CD4-positive, alpha-beta T cell treated with Interleukin-17A for 4 hours (primary cell): ENCODE results near the gene TEX13D.
"Not testable (repeated sequence)": the region's sequence is repeated elsewhere in the genome, so short reads cannot be mapped to it uniquely, and the experiment has no call there.

Experiments
- DNase-seq: peaks from one replicate; pipeline ENCODE4 v3.0.0-alpha.2; 2020; ENCODE audit warnings: mixed read lengths

Gene TEX13D

GRCh38 chrX:124332481-124333424 is at the start of gene TEX13D:
TEX13D (plus strand) TSS chrX:124332660; CDS start chrX:124332918, 258 bp downstream.
- DNase-seq, result no peak

DNA sequence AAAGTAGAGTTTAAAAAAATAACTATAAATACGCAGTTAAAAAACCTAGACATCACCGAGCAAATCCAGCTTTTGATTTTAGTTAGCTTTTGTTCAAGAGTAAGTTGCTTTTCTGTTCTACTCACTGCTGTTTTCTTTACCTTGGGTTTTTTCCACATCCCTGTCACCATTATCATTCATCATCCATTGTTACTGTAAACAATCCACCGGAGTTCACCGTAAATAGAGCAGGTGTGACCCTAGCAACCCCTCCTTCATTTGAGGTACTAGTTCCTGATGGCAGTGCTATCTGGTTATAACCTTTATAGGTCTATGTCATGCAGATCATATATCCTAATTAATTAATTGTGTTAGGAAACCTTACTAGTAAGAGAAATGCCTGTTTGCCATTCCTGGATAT is 43.0 kb upstream of the TEX13D start:
- DNase-seq, result no peak

GRCh38 chrX:124293810-124294209 is 38.6 kb upstream of the TEX13D start:
- no peak for DNase-seq

- not testable (repeated sequence) for DNase-seq
Measured at GRCh38 chrX:124299323-124299722, 33.1 kb upstream of the TEX13D start.

- DNase-seq, result no peak
Measured at GRCh38 chrX:124300405-124300804, 32.1 kb upstream of the TEX13D start.

DNA sequence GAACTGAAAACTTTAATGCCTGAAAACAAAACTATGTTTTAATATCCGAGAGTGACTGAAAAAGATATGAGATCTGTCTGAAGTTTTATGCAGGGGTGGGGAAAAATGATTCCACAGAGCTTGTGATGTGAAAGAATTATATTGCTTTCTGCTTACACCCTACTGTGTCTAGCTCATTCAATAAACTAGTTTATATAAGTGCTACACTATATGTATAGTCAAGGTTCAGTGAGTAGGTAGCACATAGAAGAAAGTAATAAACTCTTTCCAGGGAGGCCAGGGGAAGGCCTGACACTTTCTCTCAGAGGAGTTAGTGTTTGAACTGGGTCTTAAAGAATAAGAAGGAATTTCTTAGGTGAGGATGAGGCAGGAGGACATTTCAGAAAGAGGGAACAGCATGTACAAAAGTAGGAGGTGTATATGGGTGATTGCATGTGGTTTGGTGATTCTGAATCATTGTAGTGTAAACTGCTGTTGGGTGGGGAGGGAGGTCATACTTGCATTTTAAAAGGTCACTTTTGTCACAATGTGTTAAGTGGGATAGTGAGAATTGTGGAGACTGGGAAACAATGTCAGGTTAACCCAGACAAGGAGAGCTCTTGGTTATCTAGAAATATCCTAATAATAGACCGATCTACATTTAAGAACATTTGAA is 25.1 kb upstream of the TEX13D start:
- DNase-seq, result no peak

DNA sequence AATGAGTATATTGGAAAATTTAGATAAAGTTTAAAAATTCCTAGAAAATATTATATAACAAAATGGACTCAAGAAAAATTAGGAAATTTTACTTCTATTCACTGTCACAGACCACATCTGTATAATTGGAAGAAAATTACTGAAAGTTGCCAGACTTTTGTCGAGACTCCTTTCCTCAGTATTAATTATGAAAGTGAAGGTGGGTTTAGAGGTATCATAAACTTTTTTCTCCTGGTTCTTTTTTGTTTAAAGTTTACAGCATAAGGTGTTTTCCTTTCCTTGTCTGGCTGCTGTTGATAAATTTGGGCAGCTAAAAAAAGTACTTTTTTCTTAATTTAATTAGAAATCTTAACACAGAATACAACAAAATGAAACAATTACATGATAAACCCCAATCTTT is 6.7 kb upstream of the TEX13D start:
- no peak for DNase-seq

DNA sequence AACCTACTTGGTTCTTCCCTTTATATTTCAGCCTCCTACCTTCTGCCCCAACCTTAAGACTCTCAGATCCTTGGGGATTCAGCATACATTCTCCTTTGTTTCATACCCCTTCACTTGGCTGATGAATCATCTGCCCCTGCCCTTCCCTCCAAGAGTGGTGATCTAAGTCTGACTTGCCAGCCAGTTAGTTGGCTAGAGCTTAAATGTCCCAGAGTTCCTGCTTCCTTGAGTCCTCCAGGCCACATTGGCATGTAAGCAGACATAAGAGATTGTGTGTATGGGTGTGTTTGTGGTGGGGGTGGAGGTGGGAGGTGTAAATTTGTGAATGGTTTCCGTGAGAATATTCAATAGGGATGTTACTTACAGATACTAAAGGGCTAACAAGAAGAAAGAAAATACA is 3.7 kb upstream of the TEX13D start:
- no peak for DNase-seq

GRCh38 chrX:124333862-124334261 is 1.4 kb downstream of the TEX13D start:
- no peak for DNase-seq

DNA sequence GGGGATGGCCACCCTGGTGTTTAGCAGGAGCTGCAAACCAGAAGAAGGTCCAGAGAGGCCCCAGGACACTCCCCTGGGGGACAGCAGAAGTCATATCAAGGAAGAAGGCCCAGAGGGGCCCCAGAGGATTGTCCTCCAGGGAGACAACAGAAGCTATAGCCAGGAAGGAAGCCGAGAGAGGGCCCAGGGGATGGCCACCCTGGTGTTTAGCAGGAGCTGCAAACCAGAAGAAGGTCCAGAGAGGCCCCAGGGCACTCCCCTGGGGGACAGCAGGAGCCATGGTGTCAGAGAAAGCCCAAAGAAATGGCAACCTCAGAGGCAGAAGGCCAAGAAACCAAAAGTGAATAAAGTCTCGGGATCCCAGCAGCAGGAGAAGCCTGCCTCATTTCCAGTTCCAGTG is 2.1 kb downstream of the TEX13D start:
- not testable (repeated sequence) for DNase-seq

- no peak for DNase-seq
Measured at GRCh38 chrX:124335598-124335997, 3.1 kb downstream of the TEX13D start.

GRCh38 chrX:124337916-124338315 is 5.5 kb downstream of the TEX13D start:
- no peak for DNase-seq

DNA sequence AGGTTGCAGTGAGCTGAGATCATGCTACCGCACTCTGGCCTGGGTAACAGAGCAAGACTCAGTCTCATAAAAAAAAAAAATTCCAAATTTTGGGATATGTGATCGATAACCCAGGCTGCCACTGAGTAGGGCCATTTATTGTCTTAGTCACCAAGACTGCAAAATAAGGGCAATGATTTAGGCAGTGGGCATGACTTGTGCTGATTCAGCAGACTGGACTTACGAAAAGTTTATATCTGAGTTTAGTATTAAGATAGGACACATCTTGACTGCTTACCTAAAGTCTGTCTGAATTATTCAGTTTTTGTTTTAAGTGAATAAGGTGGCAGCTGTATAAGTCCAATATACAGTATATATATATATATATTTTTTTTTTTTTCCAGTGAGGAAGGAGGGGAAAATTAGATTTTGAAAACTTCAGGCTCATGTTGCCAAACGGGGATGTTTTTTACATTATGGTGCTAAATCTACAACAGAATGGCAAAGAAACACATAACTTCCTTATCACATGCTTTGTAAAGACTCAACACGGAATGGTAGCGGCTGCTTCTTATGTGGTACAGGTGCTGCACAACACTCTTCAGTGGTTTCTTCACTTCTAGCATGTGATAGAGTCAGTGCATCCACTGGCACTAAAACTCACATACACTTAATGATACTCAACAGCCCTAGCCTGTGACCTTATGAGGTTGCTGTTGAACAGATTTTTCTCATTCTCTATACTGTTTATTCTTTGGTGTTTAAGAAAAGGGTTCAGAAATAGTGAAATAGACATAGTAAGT is 6.5 kb downstream of the TEX13D start:
- peak; percentile 54 for DNase-seq

DNA sequence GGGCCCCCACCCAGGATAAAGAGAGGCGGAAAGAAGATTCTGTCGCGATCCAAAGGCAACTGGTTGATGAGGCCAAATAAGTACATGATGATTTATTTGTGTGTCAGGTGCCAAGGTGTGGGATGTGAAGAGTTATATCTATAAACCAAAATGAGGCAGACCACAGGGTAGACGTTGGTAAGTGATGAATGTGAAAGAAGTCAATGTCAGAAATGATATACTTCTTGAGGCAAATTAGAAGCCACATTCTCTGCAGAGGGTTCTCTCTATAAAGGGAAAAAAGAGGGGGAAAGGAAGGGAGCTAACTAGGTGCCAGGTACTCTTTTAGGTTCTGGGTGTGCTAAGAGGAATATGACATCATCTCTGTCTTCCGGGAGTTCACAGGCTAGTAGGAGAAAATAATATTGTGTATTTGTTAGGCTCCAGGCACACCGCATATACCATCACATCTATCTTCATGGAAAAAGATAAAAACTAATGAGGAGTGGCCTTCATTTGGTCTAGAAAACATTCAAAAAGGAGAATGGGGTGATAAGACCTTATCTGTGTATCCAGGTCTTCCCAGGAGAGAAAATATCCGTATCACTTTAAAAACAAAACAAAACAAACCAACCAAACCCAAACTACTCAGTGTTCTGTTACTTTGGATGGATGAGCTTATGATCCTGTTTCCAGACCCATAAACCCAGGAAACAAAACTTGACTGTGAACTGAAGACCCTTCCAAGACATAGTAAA is 9.1 kb downstream of the TEX13D start:
- no peak for DNase-seq

DNA sequence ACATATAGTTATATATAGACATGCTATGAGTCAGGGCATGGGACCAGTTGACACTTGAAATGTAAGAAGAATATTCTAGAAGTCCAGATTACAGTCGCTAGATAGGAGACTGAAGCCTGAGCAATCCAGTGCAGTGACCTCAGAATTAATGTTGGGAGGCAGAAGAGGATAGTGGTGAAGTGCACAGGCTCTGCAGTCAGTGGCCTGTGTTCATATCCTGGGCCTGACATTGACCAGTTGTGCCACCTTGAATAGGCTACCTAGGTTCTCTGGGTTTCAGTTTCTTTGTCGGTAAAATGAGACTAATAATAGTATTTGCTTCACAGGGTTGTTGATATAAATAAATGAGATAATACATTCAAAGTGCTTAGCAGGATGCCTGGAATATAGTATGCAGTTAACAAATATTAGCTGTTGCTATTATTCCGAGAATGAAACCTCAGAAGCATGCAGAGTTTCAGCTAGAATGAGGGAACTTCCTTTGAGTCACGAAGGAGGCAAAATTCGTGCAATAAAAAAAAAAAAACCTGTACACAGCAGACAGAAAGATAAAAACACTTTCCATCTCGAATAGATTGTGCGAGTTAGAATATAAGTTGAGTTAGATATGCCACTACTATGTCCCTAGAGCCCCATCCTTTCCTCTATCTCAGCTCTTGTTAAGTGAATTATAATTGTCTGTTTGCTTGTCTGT is 9.9 kb downstream of the TEX13D start:
- no peak for DNase-seq

- no peak for DNase-seq
Measured at GRCh38 chrX:124343016-124343415, 10.6 kb downstream of the TEX13D start.

DNA sequence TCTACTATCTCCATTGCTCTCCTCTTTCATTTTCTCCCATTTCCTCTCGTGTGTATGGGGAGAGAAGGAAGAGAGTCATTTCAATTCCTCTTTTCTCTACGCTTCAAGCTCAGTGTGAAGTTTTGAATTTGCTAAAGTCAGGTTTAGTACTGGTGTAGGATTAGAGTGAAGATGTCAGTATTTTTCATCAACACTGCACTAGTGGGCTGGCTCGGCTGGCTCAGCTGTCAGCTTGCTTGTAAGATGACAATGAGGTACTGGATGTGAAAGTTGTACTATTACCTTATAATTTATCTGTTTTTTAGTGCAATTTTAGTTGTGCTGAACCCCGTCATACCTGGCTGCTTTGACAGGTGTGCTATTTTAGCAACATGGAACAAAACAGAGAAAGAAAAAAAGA is 11.8 kb downstream of the TEX13D start:
- no peak for DNase-seq

- DNase-seq, result peak; percentile 48
Measured at GRCh38 chrX:124346117-124346876, 13.8 kb downstream of the TEX13D start, which contains the start of gene SH2D1A. SH2D1A (plus strand) TSS chrX:124346563; CDS start chrX:124346643, 80 bp downstream.

DNA sequence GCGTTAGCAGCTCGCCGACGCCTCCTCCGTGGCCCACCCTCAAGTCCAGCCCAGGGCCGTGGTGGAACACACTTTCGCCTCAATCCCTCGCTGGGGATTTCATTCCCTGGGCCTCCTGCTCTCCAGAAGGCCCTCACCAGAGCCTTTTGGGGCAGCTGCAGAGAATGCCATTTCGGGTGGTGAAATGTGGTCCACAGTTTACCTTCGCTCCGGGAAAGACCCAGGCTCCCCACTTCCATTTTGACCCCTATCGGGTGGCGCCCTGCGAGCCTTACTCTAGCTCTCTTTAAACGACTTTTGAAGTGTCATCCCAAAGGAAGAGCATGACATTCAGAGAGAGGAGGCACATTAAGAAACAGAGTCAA is 14.4 kb downstream of the TEX13D start:
- no peak for DNase-seq

DNA sequence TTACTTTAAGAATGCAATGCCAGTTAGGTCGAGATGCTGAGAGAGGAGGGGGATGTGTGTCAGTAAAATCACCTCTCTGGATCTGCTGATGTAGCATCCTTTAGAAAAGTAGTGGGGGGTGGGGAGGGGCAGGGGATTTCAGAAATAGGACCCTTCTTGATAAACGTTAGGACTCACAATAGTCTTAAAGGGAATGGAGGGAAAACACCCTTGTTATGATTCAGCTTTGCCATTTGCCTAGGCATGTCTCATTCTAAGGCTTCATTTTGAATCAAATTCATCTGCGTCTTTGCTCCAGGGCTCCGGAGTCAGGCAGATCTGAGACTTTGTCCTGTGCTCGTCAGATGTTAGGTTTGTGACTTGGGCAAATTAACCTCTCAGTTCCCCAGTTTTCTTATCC is 14.8 kb downstream of the TEX13D start:
- peak; percentile 40 for DNase-seq

DNA sequence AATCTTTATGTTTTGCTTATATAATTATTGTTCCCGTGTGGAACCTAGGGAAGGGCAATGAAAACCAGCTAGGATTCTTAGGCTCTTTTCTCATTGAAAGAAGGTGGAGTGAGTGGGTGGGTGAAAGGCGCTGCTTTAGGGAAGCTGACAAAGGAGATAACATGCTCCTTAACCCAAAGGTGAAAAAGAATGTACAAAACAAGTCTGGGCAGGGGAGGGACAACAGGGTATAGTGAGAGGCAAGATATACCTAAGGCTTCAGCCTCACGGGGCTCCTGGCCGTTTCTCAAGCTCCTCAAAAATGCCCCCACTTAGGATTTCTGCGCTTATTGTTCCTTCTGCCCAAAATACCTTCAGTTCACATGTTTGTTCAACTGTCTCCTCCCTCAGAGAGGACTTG is 15.7 kb downstream of the TEX13D start:
- DNase-seq, result peak; percentile 13
